Body of pancreas (tissue), 4 donors: ENCODE measurements around the gene SRD5A1. TPM values are rescaled to one million over a fixed set of nuclear protein-coding genes. Genes with fewer than 3 reads are reported as not detected.

Experiments used
- ATAC-seq: fragments of 150-250 bp; one replicate; pipeline ENCODE4 v1.9.1; 2016
- DNase-seq, 4 donors: peaks; one replicate each; pipeline ENCODE4 v3.0.0-alpha.2; 2019
- H3K27ac ChIP-seq, 4 donors: fragments of 200-600 bp; sonication (generic); 1 replicate in 3 of 4; 2 replicates in 1 of 4; pipeline versions ENCODE4 v1.5.1 to v1.6.1; 2016 to 2019; ENCODE audit warnings: mild to moderate bottlenecking in 1 of 4, mixed read lengths in 1 of 4, moderate library complexity in 1 of 4
- H3K27me3 ChIP-seq, 2 donors: fragments of 200-600 bp; sonication (generic); one replicate each; pipeline ENCODE4 v1.6.0; 2016; ENCODE audit warnings: mild to moderate bottlenecking in 1 of 2
- H3K36me3 ChIP-seq, 2 donors: fragments of 200-600 bp; sonication (generic); replicated peaks in 1 of 2; 2 replicates each; pipeline ENCODE4 v1.5.1; 2016; ENCODE audit warnings: low read depth in 2 of 2; ENCODE audit not compliant: insufficient read depth in 1 of 2
- H3K4me1 ChIP-seq: fragments of 200-600 bp; sonication (generic); one replicate; pipeline ENCODE4 v1.6.0; 2016
- H3K4me3 ChIP-seq, 2 donors: fragments of 200-600 bp; sonication (generic); 1 replicate in 1 of 2; 2 replicates in 1 of 2; pipeline ENCODE4 v1.5.1; 2016 to 2019
- H3K9me3 ChIP-seq, 3 donors: fragments of 200-600 bp; sonication (generic); 1 replicate in 2 of 3; 2 replicates in 1 of 3; pipeline ENCODE4 v1.5.1; 2016
- POLR2A ChIP-seq, 3 donors: fragments of 450-650 bp; IDR thresholded peaks; one replicate each; pipeline ENCODE4 v1.6.1; 2016; ENCODE audit warnings: antibody characterized with exemption in 3 of 3, mild to moderate bottlenecking in 2 of 3
- WGBS, 2 donors: methylation state at CpG; one replicate each; pipeline ENCODE4 v1.1.5; 2017; 5-methylcytosine and 5-hydroxymethylcytosine counted together
- intact Hi-C: fragments of 100-400 bp; cut with DNase I; formaldehyde crosslinking; loops from one replicate; pipeline ENCODE4 v1.15.1; 2023
- total RNA-seq, 2 donors: library from RNA; depleted of rRNA; stranded (reverse); fragments of >200 nt; gene quantifications; one replicate each; pipeline ENCODE4 v1.1.0, GENCODE V29; 2016
- TF ChIP-seq, protein P1 (sequence below), 7 experiments: fragments of 450-650 bp in 4 of 7; fragments of 200-600 bp in 3 of 7; sonication (generic) in 3 of 7; IDR thresholded peaks; one replicate each; pipeline ENCODE4 v1.5.1; 2016 to 2019; ENCODE audit warnings: antibody characterized with exemption in 7 of 7

The SRD5A1 gene
- total RNA-seq, 2 donors from 2014 or later = 1.6 to 4.2 TPM

DNA sequence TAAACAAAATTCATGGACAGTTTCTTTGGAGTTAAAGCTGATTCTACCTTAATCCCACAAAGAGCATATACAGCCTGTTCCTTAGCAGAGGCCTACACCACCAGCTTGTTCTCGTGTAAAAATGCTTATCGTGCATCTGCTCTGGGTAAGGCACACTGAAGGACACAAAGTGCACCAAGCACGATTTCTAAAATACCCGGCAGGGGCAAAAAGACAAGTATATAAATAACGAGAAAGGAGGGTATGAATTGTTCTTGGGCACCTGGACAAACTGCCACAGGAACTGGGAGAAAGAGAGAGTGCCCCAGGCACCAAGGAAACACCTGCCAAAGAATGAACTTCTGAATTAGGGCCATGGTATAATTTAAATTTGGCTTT is 25.7 kb upstream of the SRD5A1 start:
- no peaks in the 10 kb centered on the region for H3K9me3 ChIP-seq
- H3K4me3 ChIP-seq = no peak overlapping the region
- no peak for TF ChIP-seq POLR2A (IDR thresholded peaks at IDR 0.05)
- TF ChIP-seq, protein P1, sequence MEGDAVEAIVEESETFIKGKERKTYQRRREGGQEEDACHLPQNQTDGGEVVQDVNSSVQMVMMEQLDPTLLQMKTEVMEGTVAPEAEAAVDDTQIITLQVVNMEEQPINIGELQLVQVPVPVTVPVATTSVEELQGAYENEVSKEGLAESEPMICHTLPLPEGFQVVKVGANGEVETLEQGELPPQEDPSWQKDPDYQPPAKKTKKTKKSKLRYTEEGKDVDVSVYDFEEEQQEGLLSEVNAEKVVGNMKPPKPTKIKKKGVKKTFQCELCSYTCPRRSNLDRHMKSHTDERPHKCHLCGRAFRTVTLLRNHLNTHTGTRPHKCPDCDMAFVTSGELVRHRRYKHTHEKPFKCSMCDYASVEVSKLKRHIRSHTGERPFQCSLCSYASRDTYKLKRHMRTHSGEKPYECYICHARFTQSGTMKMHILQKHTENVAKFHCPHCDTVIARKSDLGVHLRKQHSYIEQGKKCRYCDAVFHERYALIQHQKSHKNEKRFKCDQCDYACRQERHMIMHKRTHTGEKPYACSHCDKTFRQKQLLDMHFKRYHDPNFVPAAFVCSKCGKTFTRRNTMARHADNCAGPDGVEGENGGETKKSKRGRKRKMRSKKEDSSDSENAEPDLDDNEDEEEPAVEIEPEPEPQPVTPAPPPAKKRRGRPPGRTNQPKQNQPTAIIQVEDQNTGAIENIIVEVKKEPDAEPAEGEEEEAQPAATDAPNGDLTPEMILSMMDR (IDR thresholded peaks at IDR 0.05) = no peak
- H3K36me3 ChIP-seq = peaks cover 16 to 60% of the 10 kb centered on the region in 2 donors
- intact Hi-C loops = no loop called here
- no peaks in the 10 kb centered on the region for H3K27me3 ChIP-seq
- H3K27ac ChIP-seq = no peak overlapping the region
- WGBS, 2 donors = 71 to 81% methylated on average over 5 of the region's 5 CpGs
- H3K4me1 ChIP-seq = no peaks in the 10 kb centered on the region
- no peak for DNase-seq
- ATAC-seq = no peak

DNA sequence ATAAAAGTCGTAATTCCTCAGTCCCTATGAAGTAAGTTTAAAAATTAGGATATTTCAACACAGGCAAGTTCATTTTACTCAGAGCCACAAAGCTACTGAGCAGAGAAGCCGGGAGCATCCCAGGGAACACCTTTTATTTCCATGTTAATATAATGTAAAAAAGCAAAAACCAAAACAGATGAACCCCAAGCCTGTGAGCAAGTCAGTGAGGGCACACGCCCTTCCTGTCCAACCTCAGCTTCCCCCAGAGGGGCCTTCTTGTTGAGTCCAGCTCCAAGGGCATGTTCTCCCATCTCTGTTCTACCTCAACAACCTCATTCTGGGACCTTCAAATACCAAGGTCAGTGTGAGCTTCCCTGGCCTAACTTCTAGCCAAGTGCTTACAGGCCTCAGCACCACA is 25.2 kb upstream of the SRD5A1 start:
- Histone ChIP-seq H3K36me3 (peaks cover 16 to 55% of the 10 kb centered on the region in 2 donors), H3K27ac (no peak overlapping the region), H3K4me1 (no peaks in the 10 kb centered on the region), H3K9me3 (no peaks in the 10 kb centered on the region), H3K27me3 (no peaks in the 10 kb centered on the region), H3K4me3 (no peak overlapping the region)
- DNase-seq (no peak), ATAC-seq (no peak)
- TF ChIP-seq POLR2A (IDR thresholded peaks at IDR 0.05) = no peak
- TF ChIP-seq, protein P1 (IDR thresholded peaks at IDR 0.05) = no peak
- intact Hi-C loops = no loop called here
- WGBS, 2 donors = 85 to 89% methylated on average over 3 of the region's 3 CpGs

DNA sequence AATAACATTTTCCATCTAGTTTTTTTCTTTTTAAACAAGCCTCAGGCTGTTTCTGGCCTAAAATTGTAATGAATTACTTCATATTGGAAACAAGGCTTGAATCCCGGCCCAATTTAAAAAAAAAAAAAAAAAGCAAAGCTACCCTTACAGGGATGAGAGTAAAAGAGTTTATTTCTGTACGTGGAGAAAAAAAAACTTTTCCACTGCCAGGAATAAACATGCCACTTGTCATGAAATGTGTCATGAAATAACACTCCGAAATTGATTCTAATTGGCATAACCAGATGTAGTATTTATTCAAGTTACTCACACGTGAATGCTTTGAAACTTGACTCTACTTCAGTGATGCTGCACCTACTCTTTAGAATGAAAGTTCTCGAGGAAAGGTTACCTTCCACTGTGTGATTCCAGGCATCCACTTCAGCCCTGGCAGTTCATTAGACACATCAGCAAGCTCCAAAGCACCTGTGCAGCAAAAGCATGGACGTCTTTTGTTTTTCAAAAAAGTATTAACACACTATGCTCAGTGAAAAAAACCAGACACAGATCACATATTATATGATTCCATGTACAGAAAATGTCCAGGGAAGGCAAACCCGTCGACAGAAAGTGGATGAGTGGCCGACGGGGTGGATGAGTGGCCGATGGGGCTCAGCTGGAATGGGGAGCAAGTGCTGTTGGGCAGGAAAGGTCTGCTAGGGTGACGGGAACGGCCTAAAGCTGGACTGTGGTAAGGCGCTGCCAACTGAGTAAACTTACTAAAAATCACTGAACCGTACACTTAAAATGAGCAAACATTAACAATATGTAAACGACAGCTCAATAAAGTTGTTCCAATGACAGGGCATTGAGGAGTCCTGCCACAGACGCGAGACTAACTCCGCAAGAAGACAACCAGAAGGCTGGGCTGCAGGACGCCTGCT is 21.6 kb upstream of the SRD5A1 start:
- DNase-seq (no peak), ATAC-seq (no peak)
- Histone ChIP-seq H3K36me3 (peaks cover 10 to 60% of the 10 kb centered on the region in 2 donors), H3K27me3 (no peaks in the 10 kb centered on the region), H3K27ac (no peak overlapping the region), H3K9me3 (no peaks in the 10 kb centered on the region), H3K4me3 (no peak overlapping the region), H3K4me1 (no peaks in the 10 kb centered on the region)
- intact Hi-C loops = no loop called here
- WGBS, 2 donors = 81% methylated on average over 20 of the region's 20 CpGs
- TF ChIP-seq POLR2A (IDR thresholded peaks at IDR 0.05) = no peak
- TF ChIP-seq, protein P1 (IDR thresholded peaks at IDR 0.05) = no peak

DNA sequence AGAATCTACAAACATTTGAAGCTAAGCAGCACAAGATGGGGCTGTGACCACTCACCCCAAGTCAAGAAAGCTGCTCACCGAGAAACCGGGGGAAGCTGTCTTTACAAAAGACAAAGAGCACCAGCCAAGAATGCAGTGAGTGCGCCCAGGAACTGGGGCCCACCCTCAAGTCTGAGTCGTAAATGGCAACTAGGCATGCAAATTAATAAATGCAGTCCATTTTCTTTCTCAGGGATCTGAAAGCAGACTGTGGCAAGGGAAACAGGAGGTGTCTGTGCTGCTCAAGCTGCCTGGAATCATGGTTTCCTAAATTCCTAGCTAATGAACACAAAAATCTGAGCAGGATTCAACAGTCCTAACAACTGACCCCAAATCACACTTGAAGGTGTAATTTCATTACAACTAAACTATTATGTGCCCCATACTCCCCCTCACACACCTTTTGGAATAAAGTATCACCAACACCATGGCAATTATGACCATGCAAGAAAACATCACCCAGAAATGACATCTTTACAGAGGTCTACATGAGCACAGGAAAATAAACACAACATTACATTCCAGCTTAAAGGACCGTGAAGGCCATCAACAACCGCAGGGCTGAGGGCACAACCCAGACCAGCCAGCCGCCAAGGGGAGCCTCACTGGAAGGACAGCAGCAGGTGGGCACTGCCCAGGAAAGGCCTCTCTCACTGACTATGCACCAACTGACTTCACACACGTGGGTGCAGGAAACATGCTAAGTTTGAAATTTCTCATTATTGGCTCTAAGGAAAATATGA is 18.0 kb upstream of the SRD5A1 start:
- Histone ChIP-seq H3K27ac (no peak overlapping the region), H3K36me3 (peaks cover 16 to 49% of the 10 kb centered on the region in 2 donors), H3K4me3 (no peak overlapping the region), H3K4me1 (no peaks in the 10 kb centered on the region), H3K9me3 (no peaks in the 10 kb centered on the region), H3K27me3 (no peaks in the 10 kb centered on the region)
- TF ChIP-seq POLR2A (IDR thresholded peaks at IDR 0.05) = no peak
- TF ChIP-seq, protein P1 (IDR thresholded peaks at IDR 0.05) = no peak
- DNase-seq (no peak), ATAC-seq (no peak)
- intact Hi-C loops = no loop called here
- WGBS, 2 donors = 87 to 88% methylated on average over 8 of the region's 8 CpGs
